CD14-positive monocyte (primary cell): ENCODE data around the gene MYH7. TPM values are rescaled to one million over a fixed set of nuclear protein-coding genes. Genes with fewer than 3 reads are reported as not detected.

ENCODE experiments used
- DNase-seq, 3 donors: peaks; one replicate each; pipeline ENCODE4 v3.0.0-alpha.2; 2011 to 2022
- H2AFZ ChIP-seq: 2 replicates; pipeline ENCODE4 v1.6.0; 2012; ENCODE audit warnings: mild to moderate bottlenecking, low read depth, low read length, inconsistent platforms; ENCODE audit not compliant: insufficient read depth, poor library complexity, severe bottlenecking
- H3K27ac ChIP-seq, 2 donors: 1 replicate in 1 of 2; 2 replicates in 1 of 2; pipeline ENCODE4 v1.5.1; 2012 to 2013; ENCODE audit warnings: low read length in 2 of 2, control low read depth in 1 of 2, inconsistent platforms in 1 of 2, low read depth in 1 of 2, mild to moderate bottlenecking in 1 of 2
- H3K27me3 ChIP-seq, 2 donors: one replicate each; pipeline versions ENCODE4 v1.6.0 to v1.6.1; 2011 to 2013; ENCODE audit warnings: low read length in 2 of 2; ENCODE audit not compliant: control insufficient read depth in 2 of 2, insufficient read depth in 2 of 2
- H3K36me3 ChIP-seq, 2 donors: replicated peaks in 1 of 2; 1 replicate in 1 of 2; 2 replicates in 1 of 2; pipeline versions ENCODE4 v1.5.1 to v1.6.1; 2012 to 2013; ENCODE audit warnings: low read length in 2 of 2, control low read depth in 1 of 2, inconsistent platforms in 1 of 2, mild to moderate bottlenecking in 1 of 2; ENCODE audit not compliant: insufficient read depth in 2 of 2, control insufficient read depth in 1 of 2
- H3K4me1 ChIP-seq, 2 donors: 1 replicate in 1 of 2; 2 replicates in 1 of 2; pipeline versions ENCODE4 v1.5.1 to v1.6.1; 2012 to 2013; ENCODE audit warnings: low read length in 2 of 2, control low read depth in 1 of 2, inconsistent platforms in 1 of 2, mild to moderate bottlenecking in 1 of 2, moderate library complexity in 1 of 2; ENCODE audit not compliant: insufficient read depth in 2 of 2, control insufficient read depth in 1 of 2
- H3K4me2 ChIP-seq: replicated peaks from 2 replicates; pipeline ENCODE3; 2012; ENCODE audit warnings: low read length, moderate library complexity, mild to moderate bottlenecking; ENCODE audit not compliant: poor library complexity, severe bottlenecking; ENCODE audit errors: extremely low read depth
- H3K4me3 ChIP-seq, 3 experiments: fragments of 200-600 bp in 1 of 3; sonication (generic) in 1 of 3; replicated peaks in 1 of 3; 1 replicate in 2 of 3; 2 replicates in 1 of 3; pipeline ENCODE4 v1.5.1; 2011 to 2013; ENCODE audit warnings: low read length in 3 of 3, mild to moderate bottlenecking in 3 of 3, control low read depth in 2 of 3, low read depth in 2 of 3, inconsistent platforms in 1 of 3, moderate library complexity in 1 of 3
- H3K79me2 ChIP-seq: 2 replicates; pipeline ENCODE4 v1.6.0; 2012; ENCODE audit warnings: mild to moderate bottlenecking, control low read depth, inconsistent platforms, low read length, moderate library complexity; ENCODE audit not compliant: insufficient read depth
- H3K9ac ChIP-seq: 2 replicates; pipeline ENCODE4 v1.6.0; 2017; ENCODE audit warnings: low read length, mild to moderate bottlenecking; ENCODE audit not compliant: insufficient read depth, poor library complexity, severe bottlenecking
- H3K9me3 ChIP-seq, 2 donors: replicated peaks in 1 of 2; 1 replicate in 1 of 2; 2 replicates in 1 of 2; pipeline versions ENCODE4 v1.5.1 to v1.6.1; 2012 to 2013; ENCODE audit warnings: low read length in 2 of 2, control low read depth in 1 of 2; ENCODE audit not compliant: control insufficient read depth in 1 of 2, insufficient read depth in 1 of 2
- H4K20me1 ChIP-seq: 2 replicates; pipeline ENCODE4 v1.6.0; 2012; ENCODE audit warnings: mild to moderate bottlenecking, low read length, control low read depth, moderate library complexity; ENCODE audit not compliant: insufficient read depth
- H3K27ac Mint-ChIP-seq, 7 donors: one replicate each; pipeline ENCODE4 v1.8.0; 2020; ENCODE audit warnings: mild to moderate bottlenecking in 7 of 7, mixed read lengths in 7 of 7, moderate library complexity in 6 of 7, inconsistent platforms in 2 of 7
- H3K27me3 Mint-ChIP-seq, 3 donors: one replicate each; pipeline ENCODE4 v1.8.0; 2021 to 2022; ENCODE audit warnings: low read depth in 3 of 3, mild to moderate bottlenecking in 3 of 3, mixed read lengths in 3 of 3, moderate library complexity in 3 of 3, inconsistent platforms in 1 of 3
- H3K36me3 Mint-ChIP-seq, 2 donors: one replicate each; pipeline ENCODE4 v1.8.0; 2020; ENCODE audit warnings: mixed read lengths in 2 of 2, inconsistent platforms in 1 of 2, mild to moderate bottlenecking in 1 of 2
- H3K4me1 Mint-ChIP-seq: one replicate; pipeline ENCODE4 v1.8.0; 2020; ENCODE audit warnings: mild to moderate bottlenecking, mixed read lengths
- H3K4me3 Mint-ChIP-seq, 2 donors: one replicate each; pipeline ENCODE4 v1.8.0; 2020; ENCODE audit warnings: mild to moderate bottlenecking in 2 of 2, mixed read lengths in 2 of 2, moderate library complexity in 1 of 2
- H3K9me3 Mint-ChIP-seq, 7 donors: one replicate each; pipeline ENCODE4 v1.8.0; 2020 to 2022; ENCODE audit warnings: mixed read lengths in 7 of 7, mild to moderate bottlenecking in 6 of 7, moderate library complexity in 6 of 7, inconsistent platforms in 2 of 7
- CTCF ChIP-seq: fragments of 200-600 bp; IDR thresholded peaks from one replicate; pipeline ENCODE4 v1.8.0; 2022; ENCODE audit warnings: antibody characterized with exemption, mild to moderate bottlenecking
- WGBS: methylation state at CpG from one replicate; pipeline ENCODE4 v1.1.5; 2013; ENCODE audit warnings: missing lambda C conversion rate; ENCODE audit not compliant: insufficient coverage; 5-methylcytosine and 5-hydroxymethylcytosine counted together
- intact Hi-C, 2 donors: fragments of 100-400 bp; cut with micrococcal nuclease; formaldehyde crosslinking; loops; one replicate each; pipeline versions ENCODE4 v1.15.0 to v1.15.1; 2023
- polyA plus RNA-seq, 3 donors: library from polyadenylated mRNA; depleted of rRNA in 1 of 3; unstranded in 2 of 3; stranded (reverse) in 1 of 3; fragments of 300-500 nt in 2 of 3; fragments of >200 nt in 1 of 3; fragmentation: Illumina TruSeq in 2 of 3; gene quantifications; 1 replicate in 2 of 3; 2 replicates in 1 of 3; pipeline ENCODE4 v1.2.3, GENCODE V29; 2012 to 2021

Gene MYH7
- polyA plus RNA-seq, 3 donors, result not detected

GRCh38 chr14:23445773-23446172 lies 10.3 kb upstream of the MYH7 start:
- no peak overlapping the region for H3K4me2 ChIP-seq
- H3K4me1 ChIP-seq, result no peaks in the 10 kb centered on the region
- Mint-ChIP-seq H3K9me3 (no peaks in the 10 kb centered on the region), H3K36me3 (no peaks in the 10 kb centered on the region), H3K27ac (no peak overlapping the region), H3K4me3 (no peak overlapping the region), H3K27me3 (peaks cover 5 to 10% (median 7%) of the 10 kb centered on the region in 3 donors), H3K4me1 (peaks cover 2% of the 10 kb centered on the region)
- peaks cover 0 to 2% of the 10 kb centered on the region in 2 donors for H3K27me3 ChIP-seq
- H4K20me1 ChIP-seq, result no peaks in the 10 kb centered on the region
- no peak for DNase-seq
- H3K79me2 ChIP-seq, result no peaks in the 10 kb centered on the region
- no CpG with 5 or more reads among the region's 4 CpGs for WGBS
- intact Hi-C loops, result no loop called here
- H3K27ac ChIP-seq, result no peak overlapping the region
- H2AFZ ChIP-seq, result no peak overlapping the region
- no peak overlapping the region for H3K9ac ChIP-seq
- H3K4me3 ChIP-seq, result no peak overlapping the region
- TF ChIP-seq CTCF, result no peak
- H3K9me3 ChIP-seq, result no peaks in the 10 kb centered on the region
- H3K36me3 ChIP-seq, result no peaks in the 10 kb centered on the region

- no CpG with 5 or more reads among the region's 1 CpG for WGBS
- Histone ChIP-seq H3K27ac (no peak overlapping the region), H3K27me3 (no peaks in the 10 kb centered on the region), H3K4me1 (no peaks in the 10 kb centered on the region), H4K20me1 (no peaks in the 10 kb centered on the region), H3K9ac (no peak overlapping the region), H3K9me3 (no peaks in the 10 kb centered on the region), H3K4me3 (no peak overlapping the region), H3K79me2 (no peaks in the 10 kb centered on the region), H3K4me2 (no peak overlapping the region), H2AFZ (no peak overlapping the region), H3K36me3 (no peaks in the 10 kb centered on the region)
- intact Hi-C loops, result no loop called here
- no peak for TF ChIP-seq CTCF
- DNase-seq, result no peak
- Mint-ChIP-seq H3K4me3 (no peak overlapping the region), H3K9me3 (peaks cover 0 to 1% (median 0%) of the 10 kb centered on the region in 7 donors), H3K27me3 (peaks cover 2 to 13% (median 7%) of the 10 kb centered on the region in 3 donors), H3K4me1 (peaks cover 2% of the 10 kb centered on the region), H3K36me3 (no peaks in the 10 kb centered on the region), H3K27ac (no peak overlapping the region)
Observed at GRCh38 chr14:23444314-23444713, 8.9 kb upstream of the MYH7 start.
